Activated naive CD4-positive, alpha-beta T cell treated with anti-CD3 and anti-CD28 coated beads for 36 hours (primary cell): ENCODE results near the gene UBE3B. TPM values are rescaled to one million over a fixed set of nuclear protein-coding genes. Genes with fewer than 3 reads are reported as not detected.

Experiments used
- CTCF ChIA-PET: fragments of 350-600 bp; sonication (Branson Sonifier 250); formaldehyde crosslinking; loops from one replicate; lab custom pipeline; 2021; ENCODE audit warnings: antibody characterized with exemption; lab: Charles Lee
- DNase-seq: peaks from one replicate; pipeline ENCODE4 v3.0.0-alpha.2; 2020
- H3K27ac Mint-ChIP-seq: one replicate; pipeline ENCODE4 v1.8.0; 2021; ENCODE audit warnings: mild to moderate bottlenecking, mixed read lengths
- H3K27me3 Mint-ChIP-seq: one replicate; pipeline ENCODE4 v1.8.0; 2021; ENCODE audit warnings: low read depth, mixed read lengths
- H3K36me3 Mint-ChIP-seq: one replicate; pipeline ENCODE4 v1.8.0; 2021; ENCODE audit warnings: low read depth, mixed read lengths
- H3K4me1 Mint-ChIP-seq: one replicate; pipeline ENCODE4 v1.8.0; 2021; ENCODE audit warnings: low read depth, mixed read lengths
- H3K4me3 Mint-ChIP-seq: one replicate; pipeline ENCODE4 v1.8.0; 2021; ENCODE audit warnings: mild to moderate bottlenecking, moderate library complexity, mixed read lengths
- H3K9me3 Mint-ChIP-seq: one replicate; pipeline ENCODE4 v1.8.0; 2021; ENCODE audit warnings: mixed read lengths
- intact Hi-C: fragments of 100-400 bp; cut with micrococcal nuclease; formaldehyde crosslinking; loops from one replicate; pipeline ENCODE4 v1.15.1; 2023
- total RNA-seq, 2 experiments: library from RNA; stranded (reverse); gene quantifications; one replicate each; pipeline ENCODE4 v1.2.3, GENCODE V29; 2021

The UBE3B gene
- total RNA-seq, 2 experiments from 2014 or later = 26.2 to 26.6 TPM

DNA sequence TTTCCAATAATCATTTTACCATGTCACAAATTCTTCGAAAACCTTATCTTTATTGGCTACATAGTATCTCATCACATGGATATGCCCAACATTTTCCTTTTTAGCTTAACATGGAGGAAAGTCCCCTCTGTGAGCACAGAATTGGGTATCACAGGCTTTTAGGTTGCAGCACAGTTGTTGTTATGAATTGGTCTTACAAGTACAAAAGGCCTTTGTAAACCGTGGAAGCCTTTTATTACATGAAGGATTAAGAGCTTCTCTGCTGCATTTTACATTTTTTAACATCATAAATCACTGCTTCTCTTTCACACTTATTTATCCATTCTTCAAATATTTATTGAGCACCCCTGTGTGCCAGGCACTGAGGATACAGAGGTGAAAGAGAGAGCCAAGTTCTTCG is 26.2 kb downstream of the UBE3B start:
- intact Hi-C loops = no loop called here
- CTCF ChIA-PET = interaction anchor here (0.5 to 1.1 kb wide), 3 partner anchors 9 to 277 kb away, joined by 3 read pairs; no protein-coding TSS in a partner anchor
- Mint-ChIP-seq H3K27ac (no peak overlapping the region), H3K4me1 (no peaks in the 10 kb centered on the region), H3K36me3 (peaks cover 33% of the 10 kb centered on the region), H3K9me3 (no peaks in the 10 kb centered on the region), H3K4me3 (no peak overlapping the region), H3K27me3 (no peaks in the 10 kb centered on the region)
- no peak for DNase-seq

DNA sequence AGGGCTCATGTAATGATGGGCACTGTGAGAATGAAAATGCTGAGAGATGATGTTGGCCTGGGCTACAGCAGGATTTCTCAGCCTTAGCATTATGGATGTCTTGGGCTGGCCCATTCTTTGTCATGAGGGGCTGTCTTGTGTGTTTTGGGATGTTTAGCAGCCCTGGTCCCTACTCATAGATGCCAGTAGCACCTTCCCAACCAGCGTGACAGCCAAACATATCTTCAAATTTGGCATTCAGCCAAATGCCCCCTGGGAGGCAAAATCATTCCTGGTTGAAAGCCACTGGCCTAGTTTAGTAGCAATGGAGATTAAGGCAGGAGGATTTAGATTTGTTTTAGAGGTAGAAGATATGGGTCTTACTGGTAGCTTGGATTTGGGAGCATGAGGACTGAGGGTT is 26.6 kb downstream of the UBE3B start:
- Mint-ChIP-seq H3K4me3 (no peak overlapping the region), H3K9me3 (no peaks in the 10 kb centered on the region), H3K4me1 (no peaks in the 10 kb centered on the region), H3K27me3 (no peaks in the 10 kb centered on the region), H3K36me3 (peaks cover 34% of the 10 kb centered on the region), H3K27ac (no peak overlapping the region)
- CTCF ChIA-PET = interaction anchor here (1.0 to 1.1 kb wide), 2 partner anchors 9 to 342 kb away, joined by 3 read pairs; no protein-coding TSS in a partner anchor
- intact Hi-C loops = no loop called here
- DNase-seq = no peak

DNA sequence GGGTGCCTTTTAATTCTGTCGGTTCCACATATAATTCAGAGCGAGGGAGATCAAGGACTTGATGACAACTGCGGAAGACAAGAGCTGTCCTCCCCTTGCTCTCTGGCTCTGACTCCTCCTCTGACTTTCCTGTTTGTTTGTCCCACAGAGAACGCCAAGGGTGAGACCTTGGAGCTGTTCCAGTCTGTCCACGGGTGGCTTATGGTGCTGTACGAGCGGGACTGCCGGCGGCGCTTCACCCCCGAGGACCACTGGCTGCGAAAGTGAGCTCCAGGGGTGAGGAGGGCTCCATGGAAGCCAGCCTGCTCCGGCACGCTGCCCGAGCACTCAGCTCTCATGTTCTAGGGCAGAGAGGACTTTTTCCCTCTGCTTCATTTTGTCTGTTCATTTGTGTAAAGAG is 32.8 kb downstream of the UBE3B start:
- Mint-ChIP-seq H3K27ac (no peak overlapping the region), H3K4me1 (no peaks in the 10 kb centered on the region), H3K36me3 (peaks cover 39% of the 10 kb centered on the region), H3K9me3 (no peaks in the 10 kb centered on the region), H3K4me3 (no peak overlapping the region), H3K27me3 (no peaks in the 10 kb centered on the region)
- CTCF ChIA-PET = interaction anchor here (1.1 kb wide), 2 partner anchors 15 to 87 kb away, joined by 3 read pairs; no protein-coding TSS in a partner anchor
- DNase-seq = no peak
- intact Hi-C loops = no loop called here

DNA sequence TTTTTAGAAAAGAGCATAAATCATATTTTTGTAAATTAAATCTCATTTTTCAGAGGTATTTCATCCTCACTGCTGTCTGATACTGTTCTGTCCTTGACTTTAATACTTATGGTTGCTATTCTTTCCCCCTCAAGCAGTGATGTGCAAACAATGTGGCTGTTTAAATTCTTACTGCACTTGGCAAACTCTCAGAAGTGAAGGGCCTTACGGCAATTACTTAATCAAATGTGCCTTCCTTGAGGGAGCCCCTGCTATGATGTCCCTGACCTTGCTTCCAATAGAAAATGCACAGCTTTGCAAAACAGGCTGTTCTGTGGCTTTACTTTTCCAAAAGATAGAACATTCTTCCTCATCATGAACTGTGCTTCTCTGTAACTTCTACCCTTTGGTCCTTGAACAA is 35.2 kb downstream of the UBE3B start:
- Mint-ChIP-seq H3K36me3 (peaks cover 40% of the 10 kb centered on the region), H3K9me3 (no peaks in the 10 kb centered on the region), H3K4me1 (no peaks in the 10 kb centered on the region), H3K4me3 (no peak overlapping the region), H3K27me3 (no peaks in the 10 kb centered on the region), H3K27ac (no peak overlapping the region)
- CTCF ChIA-PET = interaction anchor here (1.3 kb wide), 1 partner anchor 85 kb away, joined by 3 read pairs; no protein-coding TSS in a partner anchor
- intact Hi-C loops = no loop called here
- DNase-seq = no peak

DNA sequence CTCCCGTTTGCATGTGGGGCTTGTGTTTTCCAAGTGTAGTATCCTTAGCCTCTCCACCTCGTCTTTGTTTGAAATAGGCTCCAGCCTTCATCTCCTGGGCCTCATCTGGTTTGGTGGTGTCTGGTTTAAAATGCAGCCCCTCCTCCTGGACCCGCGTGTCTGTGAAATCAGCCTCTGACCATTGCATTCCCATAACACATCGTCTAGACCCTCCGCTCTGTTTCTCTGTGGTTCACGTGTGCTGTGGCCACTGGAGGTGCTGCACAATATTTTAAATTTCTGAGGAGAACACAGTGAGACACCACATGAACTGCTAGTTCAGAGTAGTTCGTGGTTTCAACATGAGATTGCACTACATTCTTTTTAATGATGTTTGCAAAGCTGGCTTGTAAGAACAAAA is 35.6 kb downstream of the UBE3B start:
- Mint-ChIP-seq H3K4me3 (no peak overlapping the region), H3K4me1 (no peaks in the 10 kb centered on the region), H3K9me3 (no peaks in the 10 kb centered on the region), H3K27ac (no peak overlapping the region), H3K27me3 (no peaks in the 10 kb centered on the region), H3K36me3 (peaks cover 40% of the 10 kb centered on the region)
- intact Hi-C loops = no loop called here
- DNase-seq = no peak
- CTCF ChIA-PET = interaction anchor here (1.3 kb wide), 1 partner anchor 85 kb away, joined by 3 read pairs; no protein-coding TSS in a partner anchor

DNA sequence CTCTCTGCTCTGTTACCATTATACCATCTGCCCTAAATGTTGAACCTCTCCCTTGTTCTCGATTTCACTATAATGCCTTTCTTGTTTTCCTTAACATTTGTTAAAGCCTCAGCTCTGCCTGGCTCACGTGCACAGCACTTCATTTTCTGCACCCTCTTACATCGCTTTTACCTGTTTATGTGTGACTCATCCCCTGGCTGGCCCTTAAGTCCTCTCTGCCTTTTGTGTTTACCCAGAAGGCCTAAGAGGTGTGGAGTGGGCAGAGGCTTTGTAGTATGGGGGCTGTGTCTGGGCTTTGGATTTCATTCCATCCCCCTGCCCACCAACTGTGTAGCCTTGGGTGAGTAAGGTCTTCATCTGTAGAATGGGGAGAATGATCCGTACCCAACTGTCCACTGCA is 36.5 kb downstream of the UBE3B start:
- no peak for DNase-seq
- no peaks in the 10 kb centered on the region for H3K27me3 Mint-ChIP-seq
- no peak overlapping the region for H3K4me3 Mint-ChIP-seq
- H3K4me1 Mint-ChIP-seq = no peaks in the 10 kb centered on the region
- CTCF ChIA-PET = no interaction called here
- intact Hi-C loops = no loop called here
- H3K9me3 Mint-ChIP-seq = no peaks in the 10 kb centered on the region
- H3K27ac Mint-ChIP-seq = no peak overlapping the region
- H3K36me3 Mint-ChIP-seq = peaks cover 37% of the 10 kb centered on the region

DNA sequence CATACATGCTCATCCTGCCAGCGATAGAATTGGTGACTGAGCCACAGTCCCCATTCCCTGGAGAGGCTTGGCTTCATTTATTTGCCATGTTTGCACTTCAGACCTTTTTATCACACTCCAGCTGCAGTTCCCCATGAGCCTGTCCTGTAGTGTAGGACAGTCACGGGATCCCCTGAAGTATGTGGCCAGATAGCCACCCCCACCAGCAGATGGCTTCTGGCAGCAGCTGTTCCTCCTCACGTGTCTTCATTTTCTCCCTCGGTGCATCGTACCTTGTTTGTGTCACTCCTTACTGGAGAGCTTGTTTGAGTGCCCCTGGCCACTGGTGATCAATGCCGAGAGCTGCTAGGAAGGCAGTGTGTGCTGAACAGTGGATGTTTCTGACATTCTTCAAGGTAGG is 40.2 kb downstream of the UBE3B start:
- Mint-ChIP-seq H3K27me3 (no peaks in the 10 kb centered on the region), H3K27ac (no peak overlapping the region), H3K4me3 (no peak overlapping the region), H3K9me3 (no peaks in the 10 kb centered on the region), H3K4me1 (no peaks in the 10 kb centered on the region), H3K36me3 (peaks cover 21% of the 10 kb centered on the region)
- CTCF ChIA-PET = interaction anchor here (0.8 to 2.8 kb wide), 9 partner anchors 16 to 288 kb away, joined by 3 to 19 read pairs (median 4); no protein-coding TSS in a partner anchor
- DNase-seq = no peak
- intact Hi-C loops = loop anchor here (1.0 to 5.0 kb wide), 6 partner anchors 80 to 363 kb away; partner anchors contain the start of genes FAM222A and GLTP

DNA sequence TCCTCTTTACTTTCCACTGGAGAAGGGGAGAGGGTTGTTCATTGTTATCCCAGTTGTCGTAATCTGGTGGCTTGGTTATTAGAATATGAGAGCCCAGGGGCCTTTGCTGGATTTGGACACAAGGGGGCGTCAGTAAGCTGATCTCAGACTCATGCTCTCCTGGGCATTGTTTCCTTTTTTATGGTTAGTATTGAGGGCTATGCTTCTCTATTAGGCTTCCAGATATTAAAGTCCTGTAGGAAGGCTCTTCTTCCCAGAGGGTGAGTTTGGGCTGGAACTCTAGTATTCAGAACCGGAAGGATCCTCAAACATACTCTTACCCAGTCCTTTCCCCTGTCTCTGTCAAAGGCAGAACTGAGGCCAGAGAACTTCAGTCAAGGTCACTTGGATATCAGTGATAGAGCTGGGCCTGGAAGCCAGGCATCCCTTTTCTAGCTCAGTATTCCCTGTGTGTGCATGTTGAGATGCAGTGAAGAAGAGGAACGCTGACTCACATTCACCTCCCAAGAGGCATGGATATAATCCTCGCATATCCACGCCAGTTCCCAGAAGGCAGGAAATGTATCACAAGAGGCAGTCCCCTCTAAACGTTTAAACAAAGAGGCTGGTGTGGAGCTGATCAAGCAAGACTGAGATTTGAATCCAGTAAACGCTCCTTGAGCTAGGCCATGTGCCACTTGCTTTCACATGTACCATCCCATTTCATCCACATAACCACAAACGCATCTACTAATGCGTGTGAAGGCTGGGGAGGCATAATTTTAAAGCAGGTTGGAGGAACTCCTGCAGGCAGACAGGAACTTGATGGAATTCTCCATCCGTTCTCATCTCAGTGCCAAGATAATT is 41.6 kb downstream of the UBE3B start:
- peak; percentile 77 for DNase-seq
- peaks cover 19% of the 10 kb centered on the region for H3K36me3 Mint-ChIP-seq
- H3K4me1 Mint-ChIP-seq = no peaks in the 10 kb centered on the region
- CTCF ChIA-PET = interaction anchor here (0.5 to 3.2 kb wide), 11 partner anchors 15 to 403 kb away, joined by 3 to 19 read pairs (median 4); partner anchors contain the start of gene MMAB
- H3K27ac Mint-ChIP-seq = no peak overlapping the region
- no peaks in the 10 kb centered on the region for H3K9me3 Mint-ChIP-seq
- no peaks in the 10 kb centered on the region for H3K27me3 Mint-ChIP-seq
- H3K4me3 Mint-ChIP-seq = no peak overlapping the region
- intact Hi-C loops = loop anchor here (1.0 to 5.0 kb wide), 6 partner anchors 78 to 361 kb away; partner anchors contain the start of genes FAM222A and GLTP

DNA sequence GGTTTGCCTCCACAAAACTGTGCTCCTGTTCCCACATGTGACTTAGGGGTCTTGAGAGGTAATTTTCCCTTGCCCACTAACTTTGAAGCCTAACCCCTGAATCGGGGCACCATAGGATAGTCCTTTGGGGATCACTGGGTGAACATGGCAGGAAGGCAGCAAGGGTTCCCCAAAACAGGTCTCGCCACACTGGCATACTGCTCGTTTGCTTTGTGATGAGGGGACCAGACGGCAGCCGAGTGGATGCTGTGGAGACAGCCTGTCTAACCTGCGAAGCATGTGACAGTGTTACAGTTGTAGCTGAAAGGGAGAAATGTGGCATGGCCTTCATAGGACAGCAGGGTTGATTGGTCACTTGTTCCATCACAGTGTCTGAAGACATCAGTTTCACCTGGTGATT is 42.4 kb downstream of the UBE3B start:
- Mint-ChIP-seq H3K27ac (no peak overlapping the region), H3K36me3 (peaks cover 17% of the 10 kb centered on the region), H3K9me3 (no peaks in the 10 kb centered on the region), H3K4me1 (no peaks in the 10 kb centered on the region), H3K4me3 (no peak overlapping the region), H3K27me3 (no peaks in the 10 kb centered on the region)
- intact Hi-C loops = loop anchor here (2.0 to 5.0 kb wide), 3 partner anchors 91 to 325 kb away; partner anchors contain the start of gene FAM222A
- no peak for DNase-seq
- CTCF ChIA-PET = interaction anchor here (0.9 to 3.2 kb wide), 5 partner anchors 26 to 254 kb away, joined by 3 to 19 read pairs (median 6); partner anchors contain the start of gene MMAB

DNA sequence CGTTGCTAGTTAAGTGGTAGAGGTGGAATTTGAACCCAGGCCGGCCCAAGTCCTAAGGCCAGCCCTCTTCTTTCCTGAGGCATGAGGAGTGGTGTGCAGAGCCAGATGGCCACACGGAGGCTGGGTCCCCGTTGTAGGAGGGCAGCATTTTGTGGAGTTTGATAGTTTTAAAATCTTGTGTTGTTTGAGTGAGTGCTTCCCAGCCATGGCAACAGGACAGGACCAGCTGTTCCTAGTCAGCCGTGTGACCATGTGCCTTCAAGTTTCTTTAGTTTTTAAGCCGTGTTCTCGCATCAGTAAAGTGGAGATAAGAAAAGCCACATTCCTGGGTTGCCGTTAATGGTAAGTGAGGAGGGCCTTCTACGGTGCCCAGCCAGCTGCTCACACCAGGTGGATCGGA is 44.4 kb downstream of the UBE3B start:
- Mint-ChIP-seq H3K27me3 (no peaks in the 10 kb centered on the region), H3K27ac (no peak overlapping the region), H3K4me1 (no peaks in the 10 kb centered on the region), H3K4me3 (no peak overlapping the region), H3K36me3 (peaks cover 21% of the 10 kb centered on the region), H3K9me3 (no peaks in the 10 kb centered on the region)
- intact Hi-C loops = no loop called here
- CTCF ChIA-PET = interaction anchor here (0.6 to 1.5 kb wide), 3 partner anchors 253 to 351 kb away, joined by 3 to 5 read pairs (median 3); no protein-coding TSS in a partner anchor
- DNase-seq = no peak

DNA sequence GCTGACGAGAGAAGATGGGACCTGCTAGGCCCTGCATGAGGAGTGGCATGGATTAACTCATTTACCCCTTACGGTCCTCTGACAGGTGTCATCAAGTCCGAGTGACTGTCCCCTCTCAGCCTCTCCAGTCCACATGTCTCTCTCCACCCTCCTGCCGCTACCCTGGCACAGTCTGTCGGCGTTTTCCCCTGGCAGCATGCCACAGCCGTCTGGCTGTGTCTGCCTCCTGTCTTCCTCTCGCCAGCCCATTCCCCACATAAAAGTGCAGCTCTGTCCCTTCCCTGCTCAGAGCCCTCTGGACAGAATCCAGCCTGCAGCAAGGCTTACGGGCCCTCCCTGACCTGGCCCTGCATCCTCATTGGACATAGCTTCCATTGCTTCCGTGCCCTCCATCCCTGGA is 45.6 kb downstream of the UBE3B start:
- H3K27me3 Mint-ChIP-seq = no peaks in the 10 kb centered on the region
- no peak overlapping the region for H3K4me3 Mint-ChIP-seq
- H3K27ac Mint-ChIP-seq = no peak overlapping the region
- CTCF ChIA-PET = interaction anchor here (1.0 kb wide), 1 partner anchor 75 kb away, joined by 3 read pairs; no protein-coding TSS in a partner anchor
- H3K9me3 Mint-ChIP-seq = no peaks in the 10 kb centered on the region
- intact Hi-C loops = no loop called here
- DNase-seq = no peak
- H3K36me3 Mint-ChIP-seq = peaks cover 13% of the 10 kb centered on the region
- H3K4me1 Mint-ChIP-seq = no peaks in the 10 kb centered on the region

DNA sequence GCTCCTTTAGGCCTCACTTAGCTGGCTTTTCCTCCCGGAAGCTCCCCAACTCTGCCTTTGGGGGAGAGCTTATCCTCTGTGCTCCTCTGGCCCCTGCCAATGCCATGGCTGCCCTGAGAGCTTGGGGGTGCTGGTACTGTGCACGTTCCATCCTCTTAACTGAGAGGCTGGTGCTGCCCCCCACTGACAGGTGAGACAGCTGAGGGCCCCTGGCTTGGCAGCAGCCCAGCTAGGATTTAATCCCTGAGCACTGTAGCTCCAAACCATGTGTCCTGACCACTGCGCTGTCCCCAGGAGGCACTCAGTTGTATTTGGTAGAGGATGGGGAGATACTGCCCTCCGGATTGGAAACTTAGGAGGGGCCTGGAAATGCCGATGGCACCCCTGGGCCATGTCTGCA is 46.1 kb downstream of the UBE3B start:
- CTCF ChIA-PET = interaction anchor here (1.0 to 1.5 kb wide), 2 partner anchors 74 to 251 kb away, joined by 3 to 8 read pairs; no protein-coding TSS in a partner anchor
- no peak for DNase-seq
- H3K9me3 Mint-ChIP-seq = no peaks in the 10 kb centered on the region
- intact Hi-C loops = no loop called here
- H3K4me1 Mint-ChIP-seq = no peaks in the 10 kb centered on the region
- no peaks in the 10 kb centered on the region for H3K27me3 Mint-ChIP-seq
- no peak overlapping the region for H3K27ac Mint-ChIP-seq
- no peak overlapping the region for H3K4me3 Mint-ChIP-seq
- H3K36me3 Mint-ChIP-seq = peaks cover 13% of the 10 kb centered on the region
